Osteocyte (in vitro differentiated cells): ENCODE results near the gene ATXN1. TPM values are rescaled to one million over a fixed set of nuclear protein-coding genes. Genes with fewer than 3 reads are reported as not detected.

ENCODE experiments used
- DNase-seq: peaks from one replicate; pipeline ENCODE4 v3.0.0; 2021; ENCODE audit warnings: mixed read lengths; ENCODE audit not compliant: unreplicated experiment; ENCODE audit errors: extremely low spot score
- H3K27ac Mint-ChIP-seq: one replicate; pipeline ENCODE4 v1.8.0; 2021; ENCODE audit warnings: mild to moderate bottlenecking, mixed read lengths; ENCODE audit not compliant: unreplicated experiment
- H3K27me3 Mint-ChIP-seq: one replicate; pipeline ENCODE4 v1.8.0; 2021; ENCODE audit warnings: mixed read lengths; ENCODE audit not compliant: unreplicated experiment
- H3K36me3 Mint-ChIP-seq: one replicate; pipeline ENCODE4 v1.8.0; 2021; ENCODE audit warnings: mixed read lengths; ENCODE audit not compliant: unreplicated experiment
- H3K4me1 Mint-ChIP-seq: one replicate; pipeline ENCODE4 v1.8.0; 2021; ENCODE audit warnings: mixed read lengths; ENCODE audit not compliant: unreplicated experiment
- H3K4me3 Mint-ChIP-seq: one replicate; pipeline ENCODE4 v1.8.0; 2021; ENCODE audit warnings: mild to moderate bottlenecking, moderate library complexity, mixed read lengths; ENCODE audit not compliant: unreplicated experiment
- H3K9me3 Mint-ChIP-seq: one replicate; pipeline ENCODE4 v1.8.0; 2021; ENCODE audit warnings: mixed read lengths; ENCODE audit not compliant: unreplicated experiment
- total RNA-seq: library from RNA; stranded (reverse); gene quantifications from 2 replicates; pipeline ENCODE4 v1.2.1, GENCODE V29; 2021
- TF ChIP-seq, protein P1 (sequence below): fragments of 200-600 bp; sonication (generic); IDR thresholded peaks from 2 replicates; pipeline ENCODE4 v1.5.0; 2021; ENCODE audit warnings: antibody characterized with exemption, mild to moderate bottlenecking, moderate library complexity

The ATXN1 gene
- total RNA-seq, 1 donor from 2014 or later, result 54.4 TPM

- Mint-ChIP-seq H3K36me3 (peaks cover 12% of the 10 kb centered on the region), H3K4me3 (no peak overlapping the region), H3K27me3 (no peaks in the 10 kb centered on the region), H3K4me1 (peaks cover 21% of the 10 kb centered on the region), H3K9me3 (peaks cover 12% of the 10 kb centered on the region), H3K27ac (no peak overlapping the region)
- TF ChIP-seq, protein P1, sequence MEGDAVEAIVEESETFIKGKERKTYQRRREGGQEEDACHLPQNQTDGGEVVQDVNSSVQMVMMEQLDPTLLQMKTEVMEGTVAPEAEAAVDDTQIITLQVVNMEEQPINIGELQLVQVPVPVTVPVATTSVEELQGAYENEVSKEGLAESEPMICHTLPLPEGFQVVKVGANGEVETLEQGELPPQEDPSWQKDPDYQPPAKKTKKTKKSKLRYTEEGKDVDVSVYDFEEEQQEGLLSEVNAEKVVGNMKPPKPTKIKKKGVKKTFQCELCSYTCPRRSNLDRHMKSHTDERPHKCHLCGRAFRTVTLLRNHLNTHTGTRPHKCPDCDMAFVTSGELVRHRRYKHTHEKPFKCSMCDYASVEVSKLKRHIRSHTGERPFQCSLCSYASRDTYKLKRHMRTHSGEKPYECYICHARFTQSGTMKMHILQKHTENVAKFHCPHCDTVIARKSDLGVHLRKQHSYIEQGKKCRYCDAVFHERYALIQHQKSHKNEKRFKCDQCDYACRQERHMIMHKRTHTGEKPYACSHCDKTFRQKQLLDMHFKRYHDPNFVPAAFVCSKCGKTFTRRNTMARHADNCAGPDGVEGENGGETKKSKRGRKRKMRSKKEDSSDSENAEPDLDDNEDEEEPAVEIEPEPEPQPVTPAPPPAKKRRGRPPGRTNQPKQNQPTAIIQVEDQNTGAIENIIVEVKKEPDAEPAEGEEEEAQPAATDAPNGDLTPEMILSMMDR, result no peak
- no peak for DNase-seq
Observed at GRCh38 chr6:16665182-16665581, 96.1 kb downstream of the ATXN1 start.

DNA sequence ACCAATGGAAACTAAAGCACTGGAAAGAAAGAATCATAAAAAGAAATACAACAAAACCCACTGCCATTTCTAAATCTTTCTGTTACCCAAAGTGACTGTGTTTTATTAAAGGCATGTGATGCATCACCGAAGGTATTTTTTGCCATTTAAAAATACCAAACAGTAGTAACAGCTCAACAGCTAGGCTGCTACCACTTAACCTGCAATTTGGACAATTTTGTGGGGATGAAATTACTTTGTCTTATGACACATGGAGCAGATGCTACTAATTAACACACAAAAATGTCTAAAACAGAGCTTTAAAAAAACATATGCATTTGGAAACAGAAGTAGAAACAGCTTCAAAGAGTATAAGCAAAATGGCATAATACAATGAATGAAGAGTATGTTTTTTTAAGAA, 97.4 kb downstream of the ATXN1 start:
- peaks cover 15% of the 10 kb centered on the region for H3K36me3 Mint-ChIP-seq
- peaks cover 10% of the 10 kb centered on the region for H3K4me1 Mint-ChIP-seq
- H3K27ac Mint-ChIP-seq, result no peak overlapping the region
- H3K27me3 Mint-ChIP-seq, result no peaks in the 10 kb centered on the region
- no peak overlapping the region for H3K4me3 Mint-ChIP-seq
- TF ChIP-seq, protein P1, result no peak
- no peak for DNase-seq
- peaks cover 12% of the 10 kb centered on the region for H3K9me3 Mint-ChIP-seq

DNA sequence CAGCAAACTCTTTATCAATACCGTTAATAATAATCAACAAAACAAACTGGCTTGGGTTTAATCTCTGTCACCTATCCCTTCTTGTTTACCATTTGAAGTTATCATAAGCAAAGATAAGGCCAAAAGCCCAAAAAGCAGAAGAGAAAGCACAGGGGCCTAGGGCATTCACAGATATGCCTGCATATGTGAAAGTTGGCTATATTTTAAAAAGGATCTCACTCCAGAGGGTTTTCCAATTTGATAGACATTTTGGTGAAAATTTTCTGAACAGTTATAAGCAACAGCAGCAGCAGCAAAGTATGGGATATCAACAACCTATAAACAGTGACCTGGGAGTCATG, 101.1 kb downstream of the ATXN1 start:
- Mint-ChIP-seq H3K36me3 (peaks cover 11% of the 10 kb centered on the region), H3K9me3 (peaks cover 8% of the 10 kb centered on the region), H3K4me1 (peaks cover 3% of the 10 kb centered on the region), H3K4me3 (no peak overlapping the region), H3K27me3 (no peaks in the 10 kb centered on the region), H3K27ac (no peak overlapping the region)
- DNase-seq, result no peak
- TF ChIP-seq, protein P1, result no peak

GRCh38 chr6:16659466-16660156, 101.6 kb downstream of the ATXN1 start:
- TF ChIP-seq, protein P1, result no peak
- Mint-ChIP-seq H3K27me3 (no peaks in the 10 kb centered on the region), H3K9me3 (peaks cover 8% of the 10 kb centered on the region), H3K4me3 (no peak overlapping the region), H3K36me3 (peaks cover 16% of the 10 kb centered on the region), H3K4me1 (peaks cover 3% of the 10 kb centered on the region), H3K27ac (no peak overlapping the region)
- DNase-seq, result no peak

GRCh38 chr6:16658348-16659034, 102.8 kb downstream of the ATXN1 start:
- H3K9me3 Mint-ChIP-seq, result peaks cover 8% of the 10 kb centered on the region
- DNase-seq, result no peak
- H3K4me3 Mint-ChIP-seq, result no peak overlapping the region
- peaks cover 19% of the 10 kb centered on the region for H3K36me3 Mint-ChIP-seq
- TF ChIP-seq, protein P1, result no peak
- H3K27ac Mint-ChIP-seq, result no peak overlapping the region
- H3K4me1 Mint-ChIP-seq, result peaks cover 3% of the 10 kb centered on the region
- no peaks in the 10 kb centered on the region for H3K27me3 Mint-ChIP-seq
